H9 (cell line): ENCODE data around the gene MUCL3. TPM values are rescaled to one million over a fixed set of nuclear protein-coding genes. Genes with fewer than 3 reads are reported as not detected.

ENCODE experiments used
- DNase-seq: peaks from one replicate; pipeline ENCODE4 v3.0.0-alpha.2; 2017
- H2AFZ ChIP-seq: one replicate; pipeline ENCODE4 v1.6.1; 2013; ENCODE audit warnings: mild to moderate bottlenecking, low read length, control low read depth, moderate library complexity
- H2AK5ac ChIP-seq: 2 replicates; pipeline ENCODE4 v1.6.1; 2013; ENCODE audit warnings: low read length, control low read depth, mixed read lengths; ENCODE audit not compliant: insufficient read length
- H2BK120ac ChIP-seq: one replicate; pipeline ENCODE4 v1.6.1; 2013; ENCODE audit warnings: low read depth, mild to moderate bottlenecking, low read length, control low read depth, inconsistent platforms; ENCODE audit not compliant: poor library complexity, severe bottlenecking
- H2BK12ac ChIP-seq: 2 replicates; pipeline ENCODE4 v1.6.1; 2013; ENCODE audit warnings: low read length, control low read depth, mixed read lengths, low read depth; ENCODE audit not compliant: insufficient read length
- H2BK15ac ChIP-seq: 2 replicates; pipeline ENCODE4 v1.6.1; 2013; ENCODE audit warnings: low read depth, low read length, control low read depth
- H2BK20ac ChIP-seq: one replicate; pipeline ENCODE4 v1.6.1; 2013; ENCODE audit warnings: low read depth, mild to moderate bottlenecking, low read length, control low read depth, inconsistent platforms; ENCODE audit not compliant: poor library complexity, severe bottlenecking
- H2BK5ac ChIP-seq: 2 replicates; pipeline ENCODE4 v1.6.1; 2013; ENCODE audit warnings: low read length, control low read depth, mixed read lengths; ENCODE audit not compliant: insufficient read length
- H3K14ac ChIP-seq: 2 replicates; pipeline ENCODE4 v1.6.1; 2013; ENCODE audit warnings: low read length, control low read depth; ENCODE audit not compliant: insufficient read depth
- H3K18ac ChIP-seq: 2 replicates; pipeline ENCODE4 v1.6.1; 2013; ENCODE audit warnings: low read depth, mild to moderate bottlenecking, mixed read lengths, low read length, control low read depth; ENCODE audit not compliant: insufficient read length
- H3K23ac ChIP-seq: 2 replicates; pipeline ENCODE4 v1.6.1; 2013; ENCODE audit warnings: low read length, control low read depth, mixed read lengths, low read depth; ENCODE audit not compliant: insufficient read length
- H3K23me2 ChIP-seq: 2 replicates; pipeline ENCODE4 v1.6.1; 2013; ENCODE audit warnings: low read depth, mild to moderate bottlenecking, mixed read lengths, low read length, control low read depth; ENCODE audit not compliant: insufficient read length, poor library complexity, severe bottlenecking
- H3K27ac ChIP-seq: 2 replicates; pipeline ENCODE4 v1.5.1; 2013; ENCODE audit warnings: low read length, control low read depth, mixed read lengths, low read depth; ENCODE audit not compliant: insufficient read length
- H3K27me3 ChIP-seq: 2 replicates; pipeline ENCODE4 v1.6.1; 2013; ENCODE audit warnings: low read length, control low read depth, inconsistent platforms; ENCODE audit not compliant: insufficient read depth
- H3K4ac ChIP-seq: 2 replicates; pipeline ENCODE4 v1.6.1; 2013; ENCODE audit warnings: low read depth, mild to moderate bottlenecking, control low read depth, inconsistent platforms, low read length, moderate library complexity
- H3K4me1 ChIP-seq: 2 replicates; pipeline ENCODE4 v1.6.1; 2013; ENCODE audit warnings: low read length, control low read depth, inconsistent platforms; ENCODE audit not compliant: insufficient read depth
- H3K4me2 ChIP-seq: 2 replicates; pipeline ENCODE4 v1.6.1; 2013; ENCODE audit warnings: low read length, control low read depth, mixed read lengths; ENCODE audit not compliant: insufficient read length, insufficient read depth
- H3K56ac ChIP-seq: 2 replicates; pipeline ENCODE4 v1.6.1; 2013; ENCODE audit warnings: low read depth, mild to moderate bottlenecking, mixed read lengths, low read length, control low read depth; ENCODE audit not compliant: insufficient read length
- H3K79me1 ChIP-seq: 2 replicates; pipeline ENCODE4 v1.6.1; 2013; ENCODE audit warnings: low read depth, mild to moderate bottlenecking, moderate library complexity, low read length, control low read depth, inconsistent platforms; ENCODE audit not compliant: insufficient read depth, poor library complexity, severe bottlenecking
- H3K79me2 ChIP-seq: 2 replicates; pipeline ENCODE4 v1.6.1; 2013; ENCODE audit warnings: low read length, control low read depth, inconsistent platforms; ENCODE audit not compliant: insufficient read depth
- H3K9ac ChIP-seq: 2 replicates; pipeline ENCODE4 v1.6.1; 2013; ENCODE audit warnings: low read length, control low read depth, mixed read lengths; ENCODE audit not compliant: insufficient read length; ENCODE audit errors: extremely low read depth
- H3K9me3 ChIP-seq: one replicate; pipeline ENCODE4 v1.6.1; 2013; ENCODE audit warnings: low read depth, low read length, inconsistent platforms; ENCODE audit not compliant: control insufficient read depth
- H3T11ph ChIP-seq: one replicate; pipeline ENCODE4 v1.6.1; 2013; ENCODE audit warnings: mild to moderate bottlenecking, low read length, control low read depth, inconsistent platforms
- H4K20me1 ChIP-seq: one replicate; pipeline ENCODE4 v1.6.1; 2013; ENCODE audit not compliant: control insufficient read depth, insufficient read length, insufficient read depth
- H4K5ac ChIP-seq: 2 replicates; pipeline ENCODE4 v1.6.1; 2013; ENCODE audit warnings: low read depth, mild to moderate bottlenecking, mixed read lengths, low read length, control low read depth; ENCODE audit not compliant: insufficient read length
- H4K8ac ChIP-seq: replicated peaks from 2 replicates; pipeline ENCODE4 v1.6.1; 2013; ENCODE audit warnings: low read length, control low read depth, mixed read lengths, low read depth; ENCODE audit not compliant: insufficient read length
- H4K91ac ChIP-seq: 2 replicates; pipeline ENCODE4 v1.6.1; 2013; ENCODE audit warnings: low read depth, mild to moderate bottlenecking, moderate library complexity, mixed read lengths, low read length, control low read depth; ENCODE audit not compliant: insufficient read length
- H3K27ac Mint-ChIP-seq, 3 experiments: 2 replicates in 2 of 3; 3 replicates in 1 of 3; pipeline ENCODE4 v1.8.0; 2020 to 2021; ENCODE audit warnings: mixed read lengths in 3 of 3, mild to moderate bottlenecking in 1 of 3, moderate library complexity in 1 of 3
- H3K27me3 Mint-ChIP-seq: 2 replicates; pipeline ENCODE4 v1.8.0; 2021; ENCODE audit warnings: low read depth, mild to moderate bottlenecking, moderate library complexity, mixed read lengths
- H3K36me3 Mint-ChIP-seq, 3 experiments: 2 replicates in 2 of 3; 3 replicates in 1 of 3; pipeline ENCODE4 v1.8.0; 2020 to 2021; ENCODE audit warnings: low read depth in 3 of 3, mixed read lengths in 3 of 3; ENCODE audit not compliant: insufficient read depth in 1 of 3
- H3K4me1 Mint-ChIP-seq, 2 experiments: 2 replicates each; pipeline ENCODE4 v1.8.0; 2020; ENCODE audit warnings: mixed read lengths in 2 of 2
- H3K4me3 Mint-ChIP-seq, 2 experiments: 2 replicates in 1 of 2; 3 replicates in 1 of 2; pipeline ENCODE4 v1.8.0; 2020 to 2021; ENCODE audit warnings: mild to moderate bottlenecking in 2 of 2, mixed read lengths in 2 of 2, moderate library complexity in 1 of 2
- H3K9me3 Mint-ChIP-seq, 2 experiments: 2 replicates in 1 of 2; 3 replicates in 1 of 2; pipeline ENCODE4 v1.8.0; 2020; ENCODE audit warnings: mild to moderate bottlenecking in 2 of 2, mixed read lengths in 2 of 2, moderate library complexity in 1 of 2
- CTCF ChIP-seq: fragments of 200-600 bp; sonication (generic); conservative IDR thresholded peaks from 3 replicates; pipeline ENCODE4 v1.8.0; 2021; ENCODE audit warnings: antibody characterized with exemption, mild to moderate bottlenecking
- WGBS: extraction: QIAGEN DNeasy Blood & Tissue Kit; methylation state at CpG from one replicate; pipeline ENCODE4 v1.1.7; 2013; ENCODE audit warnings: missing lambda C conversion rate, low lambda C conversion rate, mixed read lengths; ENCODE audit not compliant: insufficient read length; ENCODE audit errors: extremely low coverage; 5-methylcytosine and 5-hydroxymethylcytosine counted together
- total RNA-seq: library from RNA; stranded (reverse); gene quantifications from 2 replicates; pipeline ENCODE4 v1.2.1, GENCODE V29; 2021

Gene MUCL3
- total RNA-seq, 1 experiment from 2014 or later = 0.15 TPM

- Histone ChIP-seq H3K79me1 (no peaks in the 10 kb centered on the region), H3K4me1 (no peaks in the 10 kb centered on the region), H4K91ac (no peak overlapping the region), H3K4me2 (no peak overlapping the region), H3K27me3 (no peaks in the 10 kb centered on the region), H3T11ph (no peak overlapping the region), H3K23ac (no peak overlapping the region), H3K9me3 (no peaks in the 10 kb centered on the region), H3K23me2 (no peaks in the 10 kb centered on the region), H4K20me1 (no peaks in the 10 kb centered on the region), H2BK20ac (no peak overlapping the region), H2AK5ac (no peak overlapping the region), H3K9ac (no peak overlapping the region), H2AFZ (no peak overlapping the region), H3K56ac (no peak overlapping the region), H3K14ac (no peak overlapping the region), H4K5ac (no peak overlapping the region), H2BK15ac (no peak overlapping the region), H2BK12ac (no peak overlapping the region), H2BK5ac (no peak overlapping the region), H3K27ac (no peak overlapping the region), H4K8ac (no peak overlapping the region), H2BK120ac (no peak overlapping the region), H3K18ac (no peak overlapping the region), H3K79me2 (no peaks in the 10 kb centered on the region), H3K4ac (no peak overlapping the region)
- Mint-ChIP-seq H3K27ac (peak overlapping the region in 1 of 3 experiments; percentile 49; a peak in 2 of 7 replicates), H3K36me3 (peaks cover 21 to 27% (median 26%) of the 10 kb centered on the region in 3 experiments; a peak in 6 of 7 replicates), H3K4me3 (no peak overlapping the region), H3K4me1 (peaks cover 5 to 14% of the 10 kb centered on the region in 2 experiments), H3K27me3 (no peaks in the 10 kb centered on the region; the same call in 1 of the 2 replicates), H3K9me3 (no peaks in the 10 kb centered on the region)
- TF ChIP-seq CTCF = no peak
- DNase-seq = no peak
- WGBS = no CpG with 5 or more reads among the region's 5 CpGs
Observed at GRCh38 chr6:30902709-30903108, 38.1 kb upstream of the MUCL3 start.
